ENCODE results near the gene TMEM208. TPM values are rescaled to one million over a fixed set of nuclear protein-coding genes. Genes with fewer than 3 reads are reported as not detected.

The TMEM208 gene
- total RNA-seq, 1 donor from 2014 or later, result 42.6 TPM

DNA sequence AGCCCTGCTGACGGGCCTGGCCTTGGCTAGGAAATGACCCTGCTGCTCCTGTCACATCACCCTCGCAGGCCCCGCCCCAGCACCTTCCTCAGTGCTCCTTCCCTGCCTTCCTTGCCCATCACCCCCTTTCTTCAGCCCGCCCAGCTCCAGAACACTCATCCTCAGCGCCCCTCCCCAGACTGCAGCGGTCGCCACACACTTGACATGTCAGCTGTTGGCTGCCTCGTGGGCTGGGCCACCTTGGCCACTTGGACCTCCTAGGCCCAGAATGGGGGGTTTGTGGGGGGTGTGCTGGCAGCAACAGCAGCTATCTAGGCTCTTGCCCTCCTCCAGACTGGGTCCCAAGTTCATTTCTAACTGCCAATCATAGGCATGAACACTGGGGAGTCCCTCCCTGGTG is 17.4 kb upstream of the TMEM208 start:
- DNase-seq, result no peak
- H3K36me3 Mint-ChIP-seq (ENCODE audit: unreplicated experiment), result no peaks in the 10 kb centered on the region
- H3K27ac Mint-ChIP-seq (ENCODE audit: unreplicated experiment), result no peak overlapping the region
- TF ChIP-seq, protein P1, sequence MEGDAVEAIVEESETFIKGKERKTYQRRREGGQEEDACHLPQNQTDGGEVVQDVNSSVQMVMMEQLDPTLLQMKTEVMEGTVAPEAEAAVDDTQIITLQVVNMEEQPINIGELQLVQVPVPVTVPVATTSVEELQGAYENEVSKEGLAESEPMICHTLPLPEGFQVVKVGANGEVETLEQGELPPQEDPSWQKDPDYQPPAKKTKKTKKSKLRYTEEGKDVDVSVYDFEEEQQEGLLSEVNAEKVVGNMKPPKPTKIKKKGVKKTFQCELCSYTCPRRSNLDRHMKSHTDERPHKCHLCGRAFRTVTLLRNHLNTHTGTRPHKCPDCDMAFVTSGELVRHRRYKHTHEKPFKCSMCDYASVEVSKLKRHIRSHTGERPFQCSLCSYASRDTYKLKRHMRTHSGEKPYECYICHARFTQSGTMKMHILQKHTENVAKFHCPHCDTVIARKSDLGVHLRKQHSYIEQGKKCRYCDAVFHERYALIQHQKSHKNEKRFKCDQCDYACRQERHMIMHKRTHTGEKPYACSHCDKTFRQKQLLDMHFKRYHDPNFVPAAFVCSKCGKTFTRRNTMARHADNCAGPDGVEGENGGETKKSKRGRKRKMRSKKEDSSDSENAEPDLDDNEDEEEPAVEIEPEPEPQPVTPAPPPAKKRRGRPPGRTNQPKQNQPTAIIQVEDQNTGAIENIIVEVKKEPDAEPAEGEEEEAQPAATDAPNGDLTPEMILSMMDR (IDR thresholded peaks at IDR 0.05; ENCODE audit: partially characterized antibody, unreplicated experiment), result no peak
- peaks cover 6% of the 10 kb centered on the region for H3K27me3 Mint-ChIP-seq (ENCODE audit: unreplicated experiment)
- peaks cover 2% of the 10 kb centered on the region for H3K9me3 Mint-ChIP-seq (ENCODE audit: unreplicated experiment)
- H3K4me3 Mint-ChIP-seq (ENCODE audit: unreplicated experiment), result no peak overlapping the region
- H3K4me1 Mint-ChIP-seq (ENCODE audit: low read depth, unreplicated experiment), result no peaks in the 10 kb centered on the region

DNA sequence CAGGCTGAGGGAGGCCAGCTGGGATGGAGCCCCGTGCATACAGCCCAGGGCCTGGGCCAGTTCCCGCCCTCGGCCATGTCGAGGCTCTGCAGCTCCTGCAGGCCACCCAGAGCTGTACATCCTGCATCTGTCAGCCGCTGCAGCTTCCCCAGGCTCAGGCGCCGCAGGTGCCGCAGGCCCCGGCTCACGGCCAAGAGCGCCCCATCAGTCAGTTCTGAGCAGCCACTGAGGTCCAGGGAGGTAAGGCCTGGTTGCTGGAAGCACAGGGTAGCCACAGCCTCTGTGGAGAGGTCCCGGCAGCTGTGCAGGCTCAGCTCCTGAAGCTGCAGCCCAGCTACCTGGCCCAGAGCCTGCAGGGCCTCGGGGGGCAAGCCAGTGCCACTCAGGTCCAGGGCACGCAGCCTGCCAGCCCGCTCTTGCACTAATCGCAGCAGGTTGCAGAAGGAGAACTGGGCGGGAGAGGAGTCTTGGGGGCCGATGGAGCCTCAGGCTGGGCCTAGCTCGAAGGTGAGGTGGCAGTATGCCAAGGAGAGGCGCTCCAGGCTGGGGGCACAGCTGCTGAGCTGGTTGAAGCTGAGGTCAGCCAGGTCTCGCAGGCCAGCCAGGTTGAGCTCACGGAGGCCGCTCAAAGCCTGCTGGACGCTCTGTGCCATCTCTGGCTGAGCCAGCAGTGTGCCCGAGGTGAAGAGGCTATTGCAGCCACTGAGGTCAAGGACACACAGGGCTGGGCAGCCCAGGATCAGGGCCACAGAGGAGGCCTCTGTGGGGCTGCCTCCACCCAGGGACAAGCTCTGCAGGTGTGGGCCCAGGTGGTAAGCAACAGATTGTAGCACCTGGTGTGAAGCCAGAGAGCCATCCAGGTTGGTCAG is 16.6 kb upstream of the TMEM208 start:
- H3K27me3 Mint-ChIP-seq (ENCODE audit: unreplicated experiment), result peaks cover 6% of the 10 kb centered on the region
- H3K4me3 Mint-ChIP-seq (ENCODE audit: unreplicated experiment), result no peak overlapping the region
- DNase-seq, result no peak
- H3K4me1 Mint-ChIP-seq (ENCODE audit: low read depth, unreplicated experiment), result no peaks in the 10 kb centered on the region
- H3K9me3 Mint-ChIP-seq (ENCODE audit: unreplicated experiment), result peaks cover 2% of the 10 kb centered on the region
- no peaks in the 10 kb centered on the region for H3K36me3 Mint-ChIP-seq (ENCODE audit: unreplicated experiment)
- TF ChIP-seq, protein P1 (IDR thresholded peaks at IDR 0.05; ENCODE audit: partially characterized antibody, unreplicated experiment), result no peak
- no peak overlapping the region for H3K27ac Mint-ChIP-seq (ENCODE audit: unreplicated experiment)

DNA sequence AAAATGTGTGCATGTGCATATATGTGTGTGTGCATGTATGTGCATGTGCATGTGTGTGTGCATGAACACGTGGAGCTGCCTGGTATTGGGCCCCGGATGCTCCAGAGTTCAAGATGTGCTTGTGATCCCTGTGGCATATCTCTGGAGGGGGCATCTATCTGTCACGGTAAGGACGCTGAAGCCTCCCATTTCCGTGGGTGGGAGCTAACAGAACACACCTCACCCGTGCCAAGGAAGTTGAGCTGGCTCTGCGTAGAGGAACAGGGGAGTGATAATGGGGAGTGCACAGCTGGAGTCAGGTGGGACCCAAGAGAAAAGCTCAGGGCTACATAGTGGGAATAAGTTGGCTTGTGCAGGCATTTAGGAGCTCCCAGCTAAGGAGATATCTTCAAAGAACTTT is 15.3 kb upstream of the TMEM208 start:
- H3K9me3 Mint-ChIP-seq (ENCODE audit: unreplicated experiment), result peaks cover 6% of the 10 kb centered on the region
- no peaks in the 10 kb centered on the region for H3K36me3 Mint-ChIP-seq (ENCODE audit: unreplicated experiment)
- H3K4me3 Mint-ChIP-seq (ENCODE audit: unreplicated experiment), result no peak overlapping the region
- TF ChIP-seq, protein P1 (IDR thresholded peaks at IDR 0.05; ENCODE audit: partially characterized antibody, unreplicated experiment), result no peak
- H3K4me1 Mint-ChIP-seq (ENCODE audit: low read depth, unreplicated experiment), result no peaks in the 10 kb centered on the region
- H3K27me3 Mint-ChIP-seq (ENCODE audit: unreplicated experiment), result peaks cover 9% of the 10 kb centered on the region
- no peak for DNase-seq
- H3K27ac Mint-ChIP-seq (ENCODE audit: unreplicated experiment), result no peak overlapping the region

DNA sequence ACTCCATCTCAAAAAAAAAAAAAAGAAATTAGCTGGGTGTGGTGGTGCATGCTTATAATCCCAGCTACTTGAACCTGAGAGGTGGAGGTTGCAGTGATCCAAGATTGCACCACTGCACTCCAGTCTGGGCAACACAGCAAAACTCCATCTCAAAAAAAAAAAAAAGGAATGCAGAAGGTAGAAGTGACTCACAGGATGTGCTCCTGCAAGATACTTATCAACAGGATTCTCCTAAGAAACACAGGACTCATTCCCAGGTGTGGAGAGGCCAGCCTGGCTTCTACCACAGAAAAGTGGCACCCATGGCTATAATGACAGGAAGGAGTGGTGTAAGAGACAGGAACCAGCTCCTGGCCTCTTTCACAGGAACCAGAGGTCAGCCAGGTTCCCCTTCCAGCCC is 14.2 kb upstream of the TMEM208 start:
- Mint-ChIP-seq H3K4me1 (ENCODE audit: low read depth, unreplicated experiment) (no peaks in the 10 kb centered on the region), H3K27me3 (ENCODE audit: unreplicated experiment) (peaks cover 14% of the 10 kb centered on the region), H3K27ac (ENCODE audit: unreplicated experiment) (no peak overlapping the region), H3K4me3 (ENCODE audit: unreplicated experiment) (no peak overlapping the region), H3K36me3 (ENCODE audit: unreplicated experiment) (peaks cover 10% of the 10 kb centered on the region), H3K9me3 (ENCODE audit: unreplicated experiment) (peaks cover 11% of the 10 kb centered on the region)
- DNase-seq, result no peak
- TF ChIP-seq, protein P1 (IDR thresholded peaks at IDR 0.05; ENCODE audit: partially characterized antibody, unreplicated experiment), result no peak

All from glutamatergic neuron (in vitro differentiated cells).